Neural crest cell (in vitro differentiated cells): ENCODE measurements around the gene POLR2C. TPM values are rescaled to one million over a fixed set of nuclear protein-coding genes. Genes with fewer than 3 reads are reported as not detected.

ENCODE experiments used
- DNase-seq: peaks from one replicate; pipeline ENCODE4 v3.0.0; 2021; ENCODE audit warnings: low read depth, mixed read lengths, low spot score
- H3K27ac Mint-ChIP-seq: one replicate; pipeline ENCODE4 v1.8.0; 2021; ENCODE audit warnings: mild to moderate bottlenecking, mixed read lengths; ENCODE audit not compliant: unreplicated experiment
- H3K27me3 Mint-ChIP-seq: 2 replicates; pipeline ENCODE4 v1.8.0; 2021; ENCODE audit warnings: low read depth, mild to moderate bottlenecking, mixed read lengths
- H3K36me3 Mint-ChIP-seq: 2 replicates; pipeline ENCODE4 v1.8.0; 2021; ENCODE audit warnings: low read depth, mild to moderate bottlenecking, mixed read lengths
- H3K4me1 Mint-ChIP-seq: 2 replicates; pipeline ENCODE4 v1.8.0; 2021; ENCODE audit warnings: mixed read lengths
- H3K4me3 Mint-ChIP-seq: one replicate; pipeline ENCODE4 v1.8.0; 2021; ENCODE audit warnings: mild to moderate bottlenecking, mixed read lengths
- H3K9me3 Mint-ChIP-seq: 2 replicates; pipeline ENCODE4 v1.8.0; 2021; ENCODE audit warnings: mixed read lengths
- CTCF ChIP-seq: fragments of 200-600 bp; sonication (generic); conservative IDR thresholded peaks from 2 replicates; pipeline ENCODE4 v1.5.0; 2021; ENCODE audit warnings: antibody characterized with exemption, mild to moderate bottlenecking
- total RNA-seq: library from RNA; stranded (reverse); gene quantifications from 2 replicates; pipeline ENCODE4 v1.2.1, GENCODE V29; 2021

POLR2C gene
- total RNA-seq, 1 donor from 2014 or later, result 74.0 TPM

- no peak for DNase-seq
- Mint-ChIP-seq H3K9me3 (no peaks in the 10 kb centered on the region), H3K4me3 (peak overlapping the region; percentile 89), H3K4me1 (peaks cover 28% of the 10 kb centered on the region), H3K36me3 (no peaks in the 10 kb centered on the region), H3K27me3 (peaks cover 2% of the 10 kb centered on the region), H3K27ac (peak overlapping the region; percentile 24)
- TF ChIP-seq CTCF, result no peak
Observed at GRCh38 chr16:57478396-57479204, 16.1 kb downstream of the POLR2C start.

- H3K36me3 Mint-ChIP-seq, result no peaks in the 10 kb centered on the region
- H3K9me3 Mint-ChIP-seq, result no peaks in the 10 kb centered on the region
- peak overlapping the region; percentile 29 for H3K27ac Mint-ChIP-seq
- peaks cover 28% of the 10 kb centered on the region for H3K4me1 Mint-ChIP-seq
- H3K27me3 Mint-ChIP-seq, result peaks cover 2% of the 10 kb centered on the region
- peak overlapping the region; percentile 92 for H3K4me3 Mint-ChIP-seq
- TF ChIP-seq CTCF, result no peak
- DNase-seq, result no peak
Observed at GRCh38 chr16:57479205-57479975, 16.9 kb downstream of the POLR2C start.

- Mint-ChIP-seq H3K27me3 (peaks cover 2% of the 10 kb centered on the region), H3K4me1 (peaks cover 28% of the 10 kb centered on the region), H3K4me3 (peak overlapping the region; percentile 92), H3K9me3 (no peaks in the 10 kb centered on the region), H3K36me3 (no peaks in the 10 kb centered on the region), H3K27ac (no peak overlapping the region)
- DNase-seq, result no peak
- TF ChIP-seq CTCF, result no peak
Observed at GRCh38 chr16:57479976-57480753, 17.7 kb downstream of the POLR2C start.

- no peak overlapping the region for H3K27ac Mint-ChIP-seq
- peaks cover 31% of the 10 kb centered on the region for H3K4me1 Mint-ChIP-seq
- H3K36me3 Mint-ChIP-seq, result no peaks in the 10 kb centered on the region
- no peaks in the 10 kb centered on the region for H3K9me3 Mint-ChIP-seq
- peaks cover 7% of the 10 kb centered on the region for H3K27me3 Mint-ChIP-seq
- DNase-seq, result no peak
- H3K4me3 Mint-ChIP-seq, result peak overlapping the region; percentile 72
- no peak for TF ChIP-seq CTCF
Observed at GRCh38 chr16:57480754-57481230, 18.3 kb downstream of the POLR2C start.

GRCh38 chr16:57481421-57481820, 18.9 kb downstream of the POLR2C start:
- H3K36me3 Mint-ChIP-seq, result no peaks in the 10 kb centered on the region
- no peak overlapping the region for H3K27ac Mint-ChIP-seq
- H3K4me3 Mint-ChIP-seq, result peak overlapping the region; percentile 72
- no peak for TF ChIP-seq CTCF
- peaks cover 8% of the 10 kb centered on the region for H3K27me3 Mint-ChIP-seq
- H3K4me1 Mint-ChIP-seq, result peaks cover 28% of the 10 kb centered on the region
- no peaks in the 10 kb centered on the region for H3K9me3 Mint-ChIP-seq
- DNase-seq, result no peak
